WI38 (cell line): ENCODE measurements around the gene PPAN.

Source experiments
- H3K4me3 ChIP-seq: 2 replicates; pipeline ENCODE4 v1.5.1; 2011; ENCODE audit warnings: low read depth, mild to moderate bottlenecking, control low read depth, low read length
- TF ChIP-seq, protein P1 (sequence below): IDR thresholded peaks from 2 replicates; pipeline ENCODE4 v1.5.1; 2012; ENCODE audit warnings: low read depth, mild to moderate bottlenecking, control low read depth, low read length

Gene PPAN

DNA sequence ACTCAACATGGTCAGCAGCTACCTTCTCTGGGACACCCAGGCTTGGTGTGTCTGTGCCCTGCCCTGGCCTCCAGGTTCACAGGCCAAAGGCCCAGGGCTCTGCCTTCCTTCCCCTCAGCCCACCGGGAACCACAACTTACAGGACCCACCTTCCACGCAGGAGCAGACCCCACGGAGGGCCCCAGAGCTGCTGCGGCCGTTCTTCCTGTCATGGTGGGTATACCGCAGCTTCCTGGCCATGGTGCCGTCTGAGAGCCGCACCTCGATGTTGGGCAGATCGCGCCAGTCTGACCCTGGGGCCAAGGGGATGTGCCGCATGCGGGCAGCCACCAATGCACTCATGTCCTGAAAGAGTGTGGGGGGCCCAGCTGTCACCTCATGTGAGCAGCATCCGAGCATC, 30.8 kb downstream of the PPAN start:
- H3K4me3 ChIP-seq, result no peak overlapping the region
- TF ChIP-seq, protein P1, sequence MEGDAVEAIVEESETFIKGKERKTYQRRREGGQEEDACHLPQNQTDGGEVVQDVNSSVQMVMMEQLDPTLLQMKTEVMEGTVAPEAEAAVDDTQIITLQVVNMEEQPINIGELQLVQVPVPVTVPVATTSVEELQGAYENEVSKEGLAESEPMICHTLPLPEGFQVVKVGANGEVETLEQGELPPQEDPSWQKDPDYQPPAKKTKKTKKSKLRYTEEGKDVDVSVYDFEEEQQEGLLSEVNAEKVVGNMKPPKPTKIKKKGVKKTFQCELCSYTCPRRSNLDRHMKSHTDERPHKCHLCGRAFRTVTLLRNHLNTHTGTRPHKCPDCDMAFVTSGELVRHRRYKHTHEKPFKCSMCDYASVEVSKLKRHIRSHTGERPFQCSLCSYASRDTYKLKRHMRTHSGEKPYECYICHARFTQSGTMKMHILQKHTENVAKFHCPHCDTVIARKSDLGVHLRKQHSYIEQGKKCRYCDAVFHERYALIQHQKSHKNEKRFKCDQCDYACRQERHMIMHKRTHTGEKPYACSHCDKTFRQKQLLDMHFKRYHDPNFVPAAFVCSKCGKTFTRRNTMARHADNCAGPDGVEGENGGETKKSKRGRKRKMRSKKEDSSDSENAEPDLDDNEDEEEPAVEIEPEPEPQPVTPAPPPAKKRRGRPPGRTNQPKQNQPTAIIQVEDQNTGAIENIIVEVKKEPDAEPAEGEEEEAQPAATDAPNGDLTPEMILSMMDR, result no peak

DNA sequence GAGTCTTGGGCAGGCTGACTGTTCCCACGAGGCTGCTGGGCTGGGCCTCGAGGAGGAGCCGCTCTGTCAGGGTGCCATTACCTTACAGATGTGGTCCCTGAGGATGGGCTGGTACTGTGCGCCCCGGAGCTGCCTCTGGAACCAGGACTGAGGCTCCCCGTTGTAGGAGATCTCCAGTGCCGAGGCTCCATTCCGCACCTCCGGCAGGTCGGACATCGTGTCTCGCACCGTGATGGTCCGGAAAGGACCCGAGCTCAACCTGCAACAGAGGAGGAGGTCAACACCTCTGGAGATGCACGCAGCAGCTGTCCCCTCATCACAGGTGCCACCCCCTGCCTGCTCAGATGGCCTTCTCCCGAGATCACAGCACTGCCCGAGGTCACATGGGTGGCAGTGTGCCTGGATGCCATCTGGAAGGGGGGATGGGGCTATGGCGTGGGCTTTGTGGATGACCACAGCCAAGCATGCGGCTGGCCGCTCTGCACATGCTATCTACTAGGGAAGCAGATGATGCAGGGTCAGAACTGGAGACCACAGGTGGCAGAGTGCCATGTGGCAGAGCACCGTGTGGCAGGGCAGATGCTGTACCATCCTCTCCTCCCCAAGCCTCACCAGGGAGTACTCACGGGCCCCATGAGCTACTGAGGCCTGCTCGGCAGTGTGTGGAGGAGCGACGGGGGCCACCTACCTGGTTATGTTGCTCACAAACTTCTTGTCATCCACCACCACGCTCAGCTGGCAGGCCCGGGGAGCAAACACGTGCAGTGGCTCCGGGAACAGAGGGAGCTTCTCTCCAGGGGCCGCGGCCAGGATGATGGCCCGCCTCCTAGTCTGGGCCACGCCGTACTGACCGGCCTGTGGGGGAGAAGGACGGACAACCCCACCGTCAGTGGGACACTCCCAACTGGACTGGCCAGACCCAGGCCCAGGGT, 31.9 kb downstream of the PPAN start:
- TF ChIP-seq, protein P1, result no peak

DNA sequence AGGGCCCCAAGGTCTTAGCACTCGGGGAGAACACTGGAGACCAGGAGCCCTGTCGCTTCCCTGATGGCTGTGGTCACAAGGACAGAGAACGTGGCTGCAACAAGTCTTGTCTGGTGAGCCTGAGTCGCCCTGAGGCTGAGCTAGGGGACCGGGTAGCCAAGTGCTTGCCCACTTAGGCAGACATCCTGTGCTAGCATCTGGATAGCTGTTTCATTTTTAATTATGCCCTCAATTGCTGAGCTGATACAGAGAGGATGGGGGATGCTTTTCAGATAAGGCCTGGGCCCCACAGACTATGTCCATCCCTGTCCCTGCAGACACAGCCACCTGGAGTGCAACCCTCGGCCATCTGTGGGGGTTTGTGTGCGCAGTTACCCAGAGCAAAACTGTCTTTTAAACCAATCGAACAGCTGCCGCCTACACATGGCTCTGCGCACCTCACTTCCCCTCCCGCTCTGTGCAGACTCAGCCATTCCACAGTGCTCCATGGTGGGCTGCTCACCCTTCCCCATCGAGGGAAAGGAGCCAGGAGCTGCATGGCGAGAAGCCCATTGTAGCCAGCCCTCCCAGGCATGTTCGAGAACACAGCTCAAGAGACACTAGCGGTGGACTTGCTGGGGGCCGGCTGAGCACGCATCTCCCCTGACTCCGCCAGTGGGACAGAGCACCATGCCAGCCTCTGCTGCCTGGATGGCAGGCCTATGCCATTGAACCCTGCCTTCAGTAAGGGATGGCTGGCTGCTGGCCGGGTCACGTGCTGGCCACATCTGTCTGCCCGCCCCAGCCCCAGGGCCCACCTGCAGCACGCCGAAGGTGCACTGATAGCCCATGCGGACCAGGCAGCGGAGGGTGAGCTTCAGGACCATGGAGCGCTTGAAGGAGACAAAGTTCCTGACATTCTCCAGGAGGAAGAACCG, 33.0 kb downstream of the PPAN start:
- TF ChIP-seq, protein P1, result no peak
- H3K4me3 ChIP-seq, result no peak overlapping the region

More for the DNA sequence above, 31.9 kb downstream of the PPAN start:
- no peak overlapping the region for H3K4me3 ChIP-seq

DNA sequence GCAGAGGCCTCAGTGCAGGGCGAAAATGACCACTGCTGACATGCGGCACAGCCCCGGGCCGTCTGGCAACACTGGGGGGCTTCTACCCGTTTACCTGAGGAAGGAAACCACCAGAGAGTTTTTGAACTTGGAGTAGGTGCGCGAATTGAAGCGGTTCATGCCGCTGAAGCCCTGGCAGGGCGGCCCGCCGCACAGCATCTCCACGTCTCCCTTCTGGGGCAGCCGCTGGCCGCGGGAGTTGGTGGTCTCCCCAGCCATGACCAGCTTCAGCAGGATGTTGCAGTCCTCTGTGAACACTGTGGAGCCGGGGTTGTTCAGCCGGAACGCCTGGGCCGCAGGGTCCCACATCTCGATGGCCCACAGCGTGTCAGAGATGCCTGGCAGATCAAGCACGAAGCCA, 33.8 kb downstream of the PPAN start:
- no peak overlapping the region for H3K4me3 ChIP-seq
- TF ChIP-seq, protein P1, result no peak

DNA sequence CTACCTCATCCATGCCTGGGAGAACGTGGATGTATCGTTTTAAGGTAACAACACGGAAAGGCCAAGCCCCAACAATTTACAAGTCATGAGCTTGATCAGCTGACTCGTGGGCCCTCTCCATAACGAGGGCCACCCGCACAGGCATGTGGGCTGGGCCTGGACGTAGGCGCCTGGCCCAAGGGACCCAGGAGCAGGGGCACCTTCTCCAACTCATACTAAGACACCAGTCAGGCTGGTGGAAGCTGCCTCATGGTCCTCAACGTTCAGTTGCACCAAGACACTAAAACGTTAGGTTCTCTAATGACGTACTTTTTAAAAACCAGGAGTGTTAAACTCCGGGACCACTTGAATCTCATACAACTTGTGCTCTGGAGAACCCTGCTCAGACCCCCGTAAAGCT, 35.3 kb downstream of the PPAN start:
- TF ChIP-seq, protein P1, result no peak

DNA sequence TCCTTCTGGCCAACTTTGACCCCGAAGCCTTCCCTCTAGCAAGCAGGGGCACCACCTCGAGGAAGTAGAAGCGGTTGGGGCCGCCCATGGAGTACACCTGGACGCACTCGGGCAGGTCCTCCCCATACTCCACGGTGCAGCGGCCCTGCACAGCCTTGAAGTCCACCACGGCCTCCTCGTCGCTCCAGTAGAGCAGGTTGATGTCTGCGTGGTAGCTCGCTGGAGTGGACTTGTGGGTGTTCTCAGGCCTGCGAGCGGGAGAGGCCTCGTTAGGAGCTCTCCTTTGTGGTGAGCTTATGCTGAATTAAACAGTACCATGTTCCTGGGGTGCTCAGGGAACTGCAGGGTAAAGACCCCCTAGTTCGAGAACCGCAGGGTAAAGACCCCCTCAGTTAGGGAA, 35.8 kb downstream of the PPAN start:
- H3K4me3 ChIP-seq, result no peak overlapping the region
- TF ChIP-seq, protein P1, result no peak

More for the DNA sequence above, 35.3 kb downstream of the PPAN start:
- no peak overlapping the region for H3K4me3 ChIP-seq
